DND-41 (cell line): ENCODE results near the gene CKS1B.

ENCODE experiments used
- ATAC-seq: fragments of 200-7000 bp; cut with Tn5 transposase; 3 replicates; pipeline ENCODE4 v1.9.1; 2021; ENCODE audit warnings: low read depth; ENCODE audit not compliant: insufficient read depth
- DNase-seq: peaks from one replicate; pipeline ENCODE4 v3.0.0-alpha.2; 2020
- H2AFZ ChIP-seq: 2 replicates; pipeline ENCODE4 v1.6.0; 2012; ENCODE audit warnings: low read depth, low read length
- H3K27ac ChIP-seq: 2 replicates; pipeline ENCODE4 v1.5.1; 2012; ENCODE audit warnings: low read length, inconsistent platforms
- H3K27me3 ChIP-seq: fragments of 200-600 bp; sonication (generic); 2 replicates; pipeline ENCODE4 v1.6.0; 2012; ENCODE audit warnings: low read length, mild to moderate bottlenecking, inconsistent platforms; ENCODE audit not compliant: insufficient read depth, poor library complexity
- H3K36me3 ChIP-seq: 2 replicates; pipeline ENCODE4 v1.5.1; 2012; ENCODE audit warnings: low read length, inconsistent platforms; ENCODE audit not compliant: insufficient read depth
- H3K4me1 ChIP-seq: 2 replicates; pipeline ENCODE4 v1.5.1; 2012; ENCODE audit warnings: mild to moderate bottlenecking, low read length; ENCODE audit not compliant: insufficient read depth
- H3K4me2 ChIP-seq: 2 replicates; pipeline ENCODE4 v1.6.0; 2012; ENCODE audit warnings: mild to moderate bottlenecking, moderate library complexity, low read length, inconsistent platforms; ENCODE audit not compliant: insufficient read depth
- H3K4me3 ChIP-seq, 2 experiments: fragments of 200-600 bp in 1 of 2; shearing (Covaris generic) in 1 of 2; 2 replicates each; pipeline ENCODE4 v1.5.1; 2012 to 2016; ENCODE audit warnings: inconsistent platforms in 2 of 2, low read length in 2 of 2, mild to moderate bottlenecking in 2 of 2, low read depth in 1 of 2, moderate library complexity in 1 of 2
- H3K79me2 ChIP-seq: 2 replicates; pipeline ENCODE4 v1.6.0; 2012; ENCODE audit warnings: low read length, inconsistent platforms; ENCODE audit not compliant: insufficient read depth
- H3K9ac ChIP-seq: 2 replicates; pipeline ENCODE4 v1.6.0; 2012; ENCODE audit warnings: low read depth, mild to moderate bottlenecking, inconsistent platforms, low read length, moderate library complexity
- H3K9me3 ChIP-seq: 2 replicates; pipeline ENCODE4 v1.5.1; 2012; ENCODE audit warnings: low read length, moderate library complexity, mild to moderate bottlenecking, inconsistent platforms; ENCODE audit not compliant: insufficient read depth, severe bottlenecking
- H4K20me1 ChIP-seq: 2 replicates; pipeline ENCODE4 v1.6.0; 2012; ENCODE audit warnings: low read length; ENCODE audit not compliant: insufficient read depth
- CTCF ChIP-seq: IDR thresholded peaks from 2 replicates; pipeline ENCODE4 v1.5.1; 2012; ENCODE audit warnings: borderline replicate concordance, low read length, moderate library complexity, mild to moderate bottlenecking; ENCODE audit not compliant: poor library complexity, severe bottlenecking; ENCODE audit errors: extremely low read depth
- EZH2 ChIP-seq: IDR thresholded peaks from 3 replicates; pipeline ENCODE4 v1.6.1; 2012; ENCODE audit warnings: borderline replicate concordance, low read depth, mild to moderate bottlenecking, moderate library complexity, low read length, inconsistent platforms; ENCODE audit not compliant: severe bottlenecking

Gene CKS1B

GRCh38 chr1:155016231-155016831 is 41.9 kb downstream of the CKS1B start:
- no peak for TF ChIP-seq EZH2
- no peak for TF ChIP-seq CTCF
- H3K9ac ChIP-seq, result no peak overlapping the region
- peaks cover 31% of the 10 kb centered on the region for H3K27me3 ChIP-seq
- no peak overlapping the region for H3K4me3 ChIP-seq
- no peak overlapping the region for H3K27ac ChIP-seq
- peaks cover 13% of the 10 kb centered on the region for H3K4me1 ChIP-seq
- no peak overlapping the region for H2AFZ ChIP-seq
- no peak overlapping the region for H3K4me2 ChIP-seq
- ATAC-seq, result no peak
- peaks cover 62% of the 10 kb centered on the region for H4K20me1 ChIP-seq
- H3K79me2 ChIP-seq, result no peaks in the 10 kb centered on the region
- H3K36me3 ChIP-seq, result no peaks in the 10 kb centered on the region
- DNase-seq, result peak; percentile 27
- no peaks in the 10 kb centered on the region for H3K9me3 ChIP-seq

GRCh38 chr1:155017041-155017945 is 42.8 kb downstream of the CKS1B start:
- Histone ChIP-seq H3K36me3 (no peaks in the 10 kb centered on the region), H3K27me3 (peaks cover 34% of the 10 kb centered on the region), H3K4me2 (peak overlapping the region; percentile 41), H3K4me3 (no peak overlapping the region), H3K79me2 (no peaks in the 10 kb centered on the region), H2AFZ (no peak overlapping the region), H4K20me1 (peaks cover 55% of the 10 kb centered on the region), H3K9ac (no peak overlapping the region), H3K27ac (no peak overlapping the region), H3K4me1 (peaks cover 13% of the 10 kb centered on the region), H3K9me3 (no peaks in the 10 kb centered on the region)
- no peak for TF ChIP-seq EZH2
- peak; percentile 99 for TF ChIP-seq CTCF
- DNase-seq, result peak; percentile 82
- ATAC-seq, result peak; percentile 98

- no peaks in the 10 kb centered on the region for H3K79me2 ChIP-seq
- H3K9ac ChIP-seq, result no peak overlapping the region
- no peaks in the 10 kb centered on the region for H3K9me3 ChIP-seq
- peak overlapping the region; percentile 41; the same call in 1 of the 2 replicates for H3K4me2 ChIP-seq
- peaks cover 50% of the 10 kb centered on the region for H4K20me1 ChIP-seq
- H3K4me1 ChIP-seq, result peaks cover 13% of the 10 kb centered on the region
- H2AFZ ChIP-seq, result no peak overlapping the region
- no peaks in the 10 kb centered on the region for H3K36me3 ChIP-seq
- H3K27ac ChIP-seq, result no peak overlapping the region
- DNase-seq (no peak), ATAC-seq (no peak)
- H3K4me3 ChIP-seq, result no peak overlapping the region
- H3K27me3 ChIP-seq, result peaks cover 33% of the 10 kb centered on the region
- no peak for TF ChIP-seq EZH2
- TF ChIP-seq CTCF, result no peak
Observed at GRCh38 chr1:155017946-155018316, 43.5 kb downstream of the CKS1B start.
